HG03095 (cell line): ENCODE data around the gene ACTL8.

ENCODE experiments used
- ATAC-seq: cut with Tn5 transposase; IDR thresholded peaks from one replicate; pipeline ENCODE4 v1.9.1; 2021; ENCODE audit warnings: moderate library complexity; ENCODE audit not compliant: unreplicated experiment

The ACTL8 gene, protein sequence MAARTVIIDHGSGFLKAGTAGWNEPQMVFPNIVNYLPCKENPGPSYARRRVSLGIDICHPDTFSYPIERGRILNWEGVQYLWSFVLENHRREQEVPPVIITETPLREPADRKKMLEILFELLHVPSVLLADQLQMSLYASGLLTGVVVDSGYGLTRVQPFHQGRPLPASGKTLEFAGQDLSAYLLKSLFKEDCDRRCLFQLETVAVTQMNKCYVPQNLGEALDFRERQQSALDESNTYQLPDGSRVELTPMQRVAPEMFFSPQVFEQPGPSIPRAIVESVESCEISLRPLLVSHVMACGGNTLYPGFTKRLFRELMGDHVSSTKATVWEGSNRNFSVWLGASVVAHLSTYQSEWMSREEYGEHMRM

GRCh38 chr1:17755120-17755519 is at the start of gene ACTL8:
Gene ACTL8, plus strand, starts transcription at chr1:17755333. Its CDS starts 67,676 bp downstream, at chr1:17823009.
- ATAC-seq, result no peak

DNA sequence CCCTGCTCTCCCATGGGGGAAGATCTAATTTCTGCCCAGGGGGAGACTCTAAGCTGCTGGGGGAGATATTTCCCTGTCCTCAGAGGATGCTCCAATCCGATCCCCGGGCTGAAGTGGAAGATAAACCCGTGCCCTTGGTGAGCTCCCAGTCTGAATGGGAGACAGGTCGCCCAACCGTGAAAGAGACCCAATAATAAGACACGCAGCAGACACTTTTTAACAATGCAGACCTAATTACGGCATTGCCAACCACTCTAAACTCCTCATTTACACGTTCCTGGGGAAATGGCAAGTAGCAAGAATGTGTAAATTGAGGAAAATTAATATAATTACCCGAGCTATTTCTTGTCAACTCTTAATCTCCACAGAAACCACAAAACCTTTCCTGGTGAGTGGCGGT is 48.7 kb upstream of the ACTL8 start:
- ATAC-seq, result no peak

DNA sequence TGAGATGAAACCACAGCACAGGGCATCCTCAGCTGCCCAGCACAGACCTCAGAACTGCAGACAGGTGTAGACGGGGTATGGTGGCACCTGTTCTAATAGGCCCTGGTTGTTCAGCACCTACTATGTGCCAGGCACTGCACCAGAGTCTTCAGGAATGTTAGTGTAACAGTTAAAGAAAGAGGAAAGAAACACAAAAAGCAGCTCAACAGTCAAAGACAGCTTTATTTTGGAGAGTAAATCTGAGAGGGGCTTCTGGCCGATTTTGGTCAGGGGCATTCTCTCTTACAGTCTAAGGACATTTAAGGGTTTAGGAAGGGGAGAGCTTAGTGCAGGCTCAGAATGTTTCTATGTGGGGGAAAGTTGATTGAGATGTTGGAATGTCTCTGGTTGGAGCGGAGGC is 45.2 kb upstream of the ACTL8 start:
- ATAC-seq, result no peak

GRCh38 chr1:17710889-17711576 is 44.1 kb upstream of the ACTL8 start:
- ATAC-seq, result no peak

GRCh38 chr1:17711577-17711910 is 43.6 kb upstream of the ACTL8 start:
- ATAC-seq, result no peak

DNA sequence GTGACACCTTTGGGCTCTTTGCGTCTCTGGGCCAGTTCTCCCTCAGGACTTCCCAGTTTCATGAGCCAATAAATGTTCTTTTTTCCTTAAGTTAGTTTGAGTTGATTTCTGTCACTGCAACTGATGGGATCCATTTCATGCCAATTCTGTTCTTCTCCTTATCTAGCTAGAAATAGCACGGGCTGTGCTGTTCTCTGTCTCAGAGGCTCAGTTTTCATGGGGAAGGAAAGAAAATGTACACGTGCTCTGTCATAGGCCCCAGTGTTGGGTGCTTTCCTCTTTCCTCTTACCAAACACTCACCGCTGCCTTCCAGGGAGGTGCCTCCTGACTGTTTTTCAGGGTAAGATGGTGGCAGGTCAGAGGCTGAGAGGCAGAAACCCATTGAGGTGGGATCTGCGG is 43.2 kb upstream of the ACTL8 start:
- no peak for ATAC-seq

- no peak for ATAC-seq
These were observed 41.1 kb upstream of the ACTL8 start for GRCh38 chr1:17713993-17714392.

GRCh38 chr1:17717594-17718535 is 37.3 kb upstream of the ACTL8 start:
- ATAC-seq, result no peak

DNA sequence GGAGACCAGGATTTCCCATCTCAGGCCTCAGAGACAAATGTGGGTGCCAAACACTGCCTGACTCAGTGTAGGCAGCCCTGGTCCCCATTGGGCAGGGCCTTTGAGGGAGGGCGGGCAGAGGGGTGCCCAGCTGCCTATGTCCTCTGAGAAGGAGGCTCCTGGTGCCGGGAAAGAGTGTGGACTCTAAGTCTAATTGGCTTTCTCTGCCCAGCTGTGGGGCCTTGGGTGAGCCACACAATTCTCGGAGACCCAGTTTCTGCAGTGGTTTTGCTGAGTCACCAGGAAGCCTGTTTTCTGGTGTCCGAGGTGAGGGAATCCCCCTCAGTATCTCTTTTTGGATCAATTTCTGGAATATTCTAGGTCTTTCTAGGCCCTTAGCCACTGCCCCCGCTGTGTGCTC is 35.3 kb upstream of the ACTL8 start:
- no peak for ATAC-seq

DNA sequence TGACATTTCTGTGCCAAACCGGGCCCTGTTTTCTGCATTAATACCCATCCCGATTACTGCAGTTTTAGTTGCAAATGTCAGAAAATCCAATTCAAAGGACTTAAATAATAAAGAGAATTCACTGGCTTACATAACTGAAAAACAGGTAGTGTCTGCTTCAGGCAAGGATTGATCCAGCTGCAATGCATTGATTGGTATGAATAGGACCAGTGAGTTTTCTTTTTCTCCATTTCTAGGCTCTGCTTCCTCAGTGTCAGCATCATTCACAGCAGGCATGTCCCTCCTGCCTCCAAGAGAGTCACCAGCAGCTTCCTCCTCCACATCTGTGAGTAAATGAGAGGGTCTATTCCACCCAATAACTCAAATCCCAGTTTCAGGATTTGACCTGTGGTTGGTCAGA is 33.7 kb upstream of the ACTL8 start:
- no peak for ATAC-seq

DNA sequence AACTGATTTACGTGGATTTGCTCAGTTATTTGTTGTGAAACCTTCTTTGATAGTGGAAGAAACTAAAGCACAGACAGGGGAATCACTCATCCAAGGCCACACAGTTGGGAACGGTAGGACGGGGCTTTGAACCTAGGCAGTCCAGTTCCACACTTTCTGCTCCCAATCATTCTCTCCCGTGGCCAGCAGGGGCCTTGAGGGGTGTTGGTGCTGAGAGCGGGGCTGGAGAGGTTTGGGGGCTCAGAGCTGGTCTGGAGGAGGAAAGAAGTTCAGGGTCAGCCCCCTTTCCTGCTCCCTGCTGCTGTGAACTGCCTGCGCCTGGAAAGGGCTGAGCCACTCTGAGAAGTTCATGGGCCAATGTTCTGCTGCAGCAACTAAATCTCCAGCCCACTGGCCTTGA is 31.4 kb upstream of the ACTL8 start:
- no peak for ATAC-seq

GRCh38 chr1:17724150-17724549 is 31.0 kb upstream of the ACTL8 start:
- no peak for ATAC-seq

DNA sequence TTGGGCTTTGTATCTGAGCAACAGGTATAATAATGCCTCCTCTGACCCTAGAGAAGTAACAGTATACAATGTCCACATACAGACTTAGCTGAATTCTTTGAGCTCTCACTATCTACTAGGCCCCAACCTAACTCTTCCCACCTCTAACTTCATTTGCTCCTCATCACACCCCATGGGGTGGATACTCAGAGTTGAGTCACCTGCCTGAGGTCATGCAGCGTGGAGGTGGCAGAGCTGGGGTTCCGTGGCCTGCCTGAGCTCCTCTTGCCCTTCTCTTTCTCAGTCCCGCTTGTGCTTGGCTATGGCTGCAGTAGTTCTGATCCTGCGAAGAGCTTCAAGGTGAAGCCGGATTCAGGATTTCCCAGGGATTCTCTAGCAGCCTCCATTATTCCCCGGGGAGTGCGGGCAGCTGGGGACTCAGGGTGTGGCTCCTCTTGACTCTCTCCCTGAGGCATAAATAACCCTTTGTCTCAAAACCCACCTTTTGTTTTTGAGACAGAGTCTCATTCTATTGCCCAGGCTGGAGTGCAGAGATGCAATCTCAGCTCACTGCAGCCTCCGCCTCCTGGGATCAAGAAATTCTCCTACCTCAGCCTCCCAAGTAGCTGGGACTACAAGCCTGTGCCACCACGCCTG is 29.9 kb upstream of the ACTL8 start:
- no peak for ATAC-seq

GRCh38 chr1:17725811-17726582 is 29.1 kb upstream of the ACTL8 start:
- ATAC-seq, result no peak

DNA sequence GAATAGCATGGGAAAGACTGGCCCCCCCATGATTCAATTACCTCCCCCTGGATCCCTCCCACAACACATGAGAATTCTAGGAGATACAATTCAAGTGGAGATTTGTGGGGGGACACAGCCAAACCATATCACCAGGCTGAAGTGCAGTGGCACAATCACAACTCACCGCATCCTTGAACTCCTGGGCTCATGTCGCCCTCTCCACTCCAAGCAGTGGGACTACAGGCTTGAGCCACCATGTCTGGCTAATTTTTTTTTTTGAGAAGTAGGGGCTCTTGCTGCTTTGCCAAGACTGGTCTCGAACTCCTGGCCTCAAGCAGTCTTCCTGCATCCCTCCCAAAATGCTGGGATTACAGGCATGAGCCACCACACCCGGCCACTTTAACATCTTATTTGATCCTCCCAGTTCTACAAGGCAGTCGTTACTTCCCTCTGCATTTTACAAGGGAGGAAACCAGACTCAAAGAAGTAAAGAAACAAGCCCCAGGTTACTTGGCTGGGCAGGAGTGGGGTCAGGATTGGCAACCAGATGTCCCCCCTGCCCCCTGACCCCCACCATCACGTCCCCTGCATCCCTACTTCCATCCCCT is 26.9 kb upstream of the ACTL8 start:
- no peak for ATAC-seq

DNA sequence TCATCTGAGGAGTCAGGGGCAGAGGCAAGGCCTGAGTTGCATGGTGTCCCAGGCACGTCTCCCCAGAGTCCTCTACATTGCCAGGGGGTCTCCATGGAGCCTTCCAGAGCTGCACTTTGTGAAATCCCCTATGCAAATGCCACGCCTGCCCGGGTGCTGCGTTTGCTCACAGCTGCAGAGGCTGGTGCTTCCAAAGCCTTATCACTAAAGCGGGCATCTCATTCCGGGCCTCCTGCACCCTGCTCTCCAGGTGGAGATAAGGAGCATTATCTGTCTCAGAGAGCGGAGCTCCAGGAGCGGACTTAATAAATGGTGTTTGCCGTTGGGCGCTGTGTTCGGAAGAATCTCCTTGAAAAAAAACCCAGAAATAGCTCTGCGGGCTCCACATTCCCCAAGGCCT is 25.9 kb upstream of the ACTL8 start:
- ATAC-seq, result no peak

- ATAC-seq, result no peak
These were observed 25.2 kb upstream of the ACTL8 start for GRCh38 chr1:17729909-17730308.

- ATAC-seq, result no peak
These were observed 23.7 kb upstream of the ACTL8 start for GRCh38 chr1:17731460-17731859.

DNA sequence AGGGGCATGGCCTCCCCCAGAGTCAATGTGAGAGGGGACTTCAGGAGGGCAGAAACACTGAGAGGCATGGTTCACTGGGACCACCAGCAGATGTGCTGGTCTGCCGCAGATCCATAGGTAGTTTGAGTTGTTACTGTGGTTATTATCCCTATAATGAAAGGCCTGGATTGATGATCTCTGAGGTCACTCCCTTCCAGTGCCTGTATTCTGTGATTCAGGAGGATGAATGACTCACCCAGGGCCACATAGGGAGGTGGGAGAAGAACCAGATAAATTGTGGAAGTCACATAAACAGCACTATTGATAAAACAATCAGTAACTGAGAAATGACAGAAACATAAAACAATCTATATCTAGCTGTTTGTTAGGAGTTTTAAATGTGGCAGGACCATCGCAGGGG is 22.7 kb upstream of the ACTL8 start:
- no peak for ATAC-seq

DNA sequence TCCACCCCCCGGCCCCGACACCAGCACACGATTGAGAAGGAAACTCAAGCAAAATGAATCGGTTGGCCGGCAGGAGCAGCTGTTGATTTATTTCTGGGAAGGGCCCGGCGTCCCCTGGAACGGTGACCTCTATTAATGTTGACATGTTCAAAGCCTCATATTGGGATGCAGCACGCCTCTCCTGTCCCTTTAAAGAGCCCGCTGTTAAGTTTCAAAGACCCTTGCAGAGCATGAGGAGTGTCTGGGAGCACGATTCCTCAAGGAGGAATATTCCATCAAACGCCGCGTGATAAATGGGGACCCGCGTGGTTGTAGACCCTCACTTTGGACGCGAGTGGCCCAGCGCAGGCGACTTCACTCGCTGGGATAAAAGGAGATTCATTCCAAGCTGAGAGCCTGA is 21.5 kb upstream of the ACTL8 start:
- no peak for ATAC-seq
